Coronary artery (tissue), 2 donors: Measurements from ENCODE around the gene CAMK2D.

Source experiments
- DNase-seq: peaks from one replicate; pipeline ENCODE4 v3.0.0-alpha.2; 2017; ENCODE audit warnings: low spot score
- H3K27ac ChIP-seq, 2 donors: fragments of 200-600 bp; sonication (generic); one replicate each; pipeline ENCODE4 v1.5.1; 2016 to 2019
- H3K4me3 ChIP-seq: fragments of 200-600 bp; sonication (generic); 2 replicates; pipeline ENCODE4 v1.5.1; 2016; ENCODE audit warnings: mild to moderate bottlenecking, moderate library complexity
- CTCF ChIP-seq: fragments of 200-600 bp; sonication (generic); IDR thresholded peaks from one replicate; pipeline ENCODE4 v1.5.1; 2019; ENCODE audit warnings: antibody characterized with exemption

Gene CAMK2D

GRCh38 chr4:113675731-113676697 lies 85.5 kb downstream of the CAMK2D start:
- Histone ChIP-seq H3K4me3 (peak overlapping the region; percentile 12), H3K27ac (peak overlapping the region; percentile 24 to 48)
- no peak for TF ChIP-seq CTCF
- no peak for DNase-seq

GRCh38 chr4:113674733-113675132 lies 86.8 kb downstream of the CAMK2D start:
- Histone ChIP-seq H3K27ac (peak overlapping the region in 1 of 2 donors; percentile 1), H3K4me3 (no peak overlapping the region)
- no peak for TF ChIP-seq CTCF
- DNase-seq = no peak

GRCh38 chr4:113674251-113674650 lies 87.3 kb downstream of the CAMK2D start:
- DNase-seq = no peak
- Histone ChIP-seq H3K4me3 (no peak overlapping the region), H3K27ac (peak overlapping the region in 1 of 2 donors; percentile 1)
- TF ChIP-seq CTCF = no peak

GRCh38 chr4:113673450-113673849 lies 88.1 kb downstream of the CAMK2D start:
- no peak for DNase-seq
- Histone ChIP-seq H3K4me3 (no peak overlapping the region), H3K27ac (no peak overlapping the region)
- TF ChIP-seq CTCF = no peak

GRCh38 chr4:113666386-113667114 lies 95.0 kb downstream of the CAMK2D start:
- H3K27ac ChIP-seq = no peak overlapping the region
- TF ChIP-seq CTCF = no peak
- H3K4me3 ChIP-seq = no peak overlapping the region
- no peak for DNase-seq

GRCh38 chr4:113665036-113665435 lies 96.5 kb downstream of the CAMK2D start:
- H3K27ac ChIP-seq = no peak overlapping the region
- TF ChIP-seq CTCF = no peak
- H3K4me3 ChIP-seq = no peak overlapping the region
- DNase-seq = no peak
